CD14-positive monocyte (primary cell): ENCODE measurements around the gene RHBDL1. TPM values are rescaled to one million over a fixed set of nuclear protein-coding genes. Genes with fewer than 3 reads are reported as not detected.

Experiments used
- DNase-seq, 3 donors: peaks; one replicate each; pipeline ENCODE4 v3.0.0-alpha.2; 2011 to 2022
- H2AFZ ChIP-seq: 2 replicates; pipeline ENCODE4 v1.6.0; 2012; ENCODE audit warnings: mild to moderate bottlenecking, low read depth, low read length, inconsistent platforms; ENCODE audit not compliant: insufficient read depth, poor library complexity, severe bottlenecking
- H3K27ac ChIP-seq, 2 donors: 1 replicate in 1 of 2; 2 replicates in 1 of 2; pipeline ENCODE4 v1.5.1; 2012 to 2013; ENCODE audit warnings: low read length in 2 of 2, control low read depth in 1 of 2, inconsistent platforms in 1 of 2, low read depth in 1 of 2, mild to moderate bottlenecking in 1 of 2
- H3K27me3 ChIP-seq, 2 donors: one replicate each; pipeline versions ENCODE4 v1.6.0 to v1.6.1; 2011 to 2013; ENCODE audit warnings: low read length in 2 of 2; ENCODE audit not compliant: control insufficient read depth in 2 of 2, insufficient read depth in 2 of 2
- H3K36me3 ChIP-seq, 2 donors: replicated peaks in 1 of 2; 1 replicate in 1 of 2; 2 replicates in 1 of 2; pipeline versions ENCODE4 v1.5.1 to v1.6.1; 2012 to 2013; ENCODE audit warnings: low read length in 2 of 2, control low read depth in 1 of 2, inconsistent platforms in 1 of 2, mild to moderate bottlenecking in 1 of 2; ENCODE audit not compliant: insufficient read depth in 2 of 2, control insufficient read depth in 1 of 2
- H3K4me1 ChIP-seq, 2 donors: 1 replicate in 1 of 2; 2 replicates in 1 of 2; pipeline versions ENCODE4 v1.5.1 to v1.6.1; 2012 to 2013; ENCODE audit warnings: low read length in 2 of 2, control low read depth in 1 of 2, inconsistent platforms in 1 of 2, mild to moderate bottlenecking in 1 of 2, moderate library complexity in 1 of 2; ENCODE audit not compliant: insufficient read depth in 2 of 2, control insufficient read depth in 1 of 2
- H3K4me2 ChIP-seq: replicated peaks from 2 replicates; pipeline ENCODE3; 2012; ENCODE audit warnings: low read length, moderate library complexity, mild to moderate bottlenecking; ENCODE audit not compliant: poor library complexity, severe bottlenecking; ENCODE audit errors: extremely low read depth
- H3K4me3 ChIP-seq, 3 experiments: fragments of 200-600 bp in 1 of 3; sonication (generic) in 1 of 3; replicated peaks in 1 of 3; 1 replicate in 2 of 3; 2 replicates in 1 of 3; pipeline ENCODE4 v1.5.1; 2011 to 2013; ENCODE audit warnings: low read length in 3 of 3, mild to moderate bottlenecking in 3 of 3, control low read depth in 2 of 3, low read depth in 2 of 3, inconsistent platforms in 1 of 3, moderate library complexity in 1 of 3
- H3K79me2 ChIP-seq: 2 replicates; pipeline ENCODE4 v1.6.0; 2012; ENCODE audit warnings: mild to moderate bottlenecking, control low read depth, inconsistent platforms, low read length, moderate library complexity; ENCODE audit not compliant: insufficient read depth
- H3K9ac ChIP-seq: 2 replicates; pipeline ENCODE4 v1.6.0; 2017; ENCODE audit warnings: low read length, mild to moderate bottlenecking; ENCODE audit not compliant: insufficient read depth, poor library complexity, severe bottlenecking
- H3K9me3 ChIP-seq, 2 donors: replicated peaks in 1 of 2; 1 replicate in 1 of 2; 2 replicates in 1 of 2; pipeline versions ENCODE4 v1.5.1 to v1.6.1; 2012 to 2013; ENCODE audit warnings: low read length in 2 of 2, control low read depth in 1 of 2; ENCODE audit not compliant: control insufficient read depth in 1 of 2, insufficient read depth in 1 of 2
- H4K20me1 ChIP-seq: 2 replicates; pipeline ENCODE4 v1.6.0; 2012; ENCODE audit warnings: mild to moderate bottlenecking, low read length, control low read depth, moderate library complexity; ENCODE audit not compliant: insufficient read depth
- H3K27ac Mint-ChIP-seq, 7 donors: one replicate each; pipeline ENCODE4 v1.8.0; 2020; ENCODE audit warnings: mild to moderate bottlenecking in 7 of 7, mixed read lengths in 7 of 7, moderate library complexity in 6 of 7, inconsistent platforms in 2 of 7
- H3K27me3 Mint-ChIP-seq, 3 donors: one replicate each; pipeline ENCODE4 v1.8.0; 2021 to 2022; ENCODE audit warnings: low read depth in 3 of 3, mild to moderate bottlenecking in 3 of 3, mixed read lengths in 3 of 3, moderate library complexity in 3 of 3, inconsistent platforms in 1 of 3
- H3K36me3 Mint-ChIP-seq, 2 donors: one replicate each; pipeline ENCODE4 v1.8.0; 2020; ENCODE audit warnings: mixed read lengths in 2 of 2, inconsistent platforms in 1 of 2, mild to moderate bottlenecking in 1 of 2
- H3K4me1 Mint-ChIP-seq: one replicate; pipeline ENCODE4 v1.8.0; 2020; ENCODE audit warnings: mild to moderate bottlenecking, mixed read lengths
- H3K4me3 Mint-ChIP-seq, 2 donors: one replicate each; pipeline ENCODE4 v1.8.0; 2020; ENCODE audit warnings: mild to moderate bottlenecking in 2 of 2, mixed read lengths in 2 of 2, moderate library complexity in 1 of 2
- H3K9me3 Mint-ChIP-seq, 7 donors: one replicate each; pipeline ENCODE4 v1.8.0; 2020 to 2022; ENCODE audit warnings: mixed read lengths in 7 of 7, mild to moderate bottlenecking in 6 of 7, moderate library complexity in 6 of 7, inconsistent platforms in 2 of 7
- CTCF ChIP-seq: fragments of 200-600 bp; IDR thresholded peaks from one replicate; pipeline ENCODE4 v1.8.0; 2022; ENCODE audit warnings: antibody characterized with exemption, mild to moderate bottlenecking
- WGBS: methylation state at CpG from one replicate; pipeline ENCODE4 v1.1.5; 2013; ENCODE audit warnings: missing lambda C conversion rate; ENCODE audit not compliant: insufficient coverage; 5-methylcytosine and 5-hydroxymethylcytosine counted together
- intact Hi-C, 2 donors: fragments of 100-400 bp; cut with micrococcal nuclease; formaldehyde crosslinking; loops; one replicate each; pipeline versions ENCODE4 v1.15.0 to v1.15.1; 2023
- polyA plus RNA-seq, 3 donors: library from polyadenylated mRNA; depleted of rRNA in 1 of 3; unstranded in 2 of 3; stranded (reverse) in 1 of 3; fragments of 300-500 nt in 2 of 3; fragments of >200 nt in 1 of 3; fragmentation: Illumina TruSeq in 2 of 3; gene quantifications; 1 replicate in 2 of 3; 2 replicates in 1 of 3; pipeline ENCODE4 v1.2.3, GENCODE V29; 2012 to 2021

Gene RHBDL1
- polyA plus RNA-seq, 3 donors: 1.3 TPM; not detected in 2

- H3K27me3 Mint-ChIP-seq: peaks cover 43 to 75% (median 58%) of the 10 kb centered on the region in 3 donors
- Histone ChIP-seq H2AFZ (no peak overlapping the region), H3K36me3 (no peaks in the 10 kb centered on the region), H3K27ac (no peak overlapping the region), H3K27me3 (peaks cover 11 to 72% of the 10 kb centered on the region in 2 donors), H3K9ac (no peak overlapping the region), H3K4me3 (no peak overlapping the region), H3K4me1 (peaks cover 12 to 22% of the 10 kb centered on the region in 2 donors), H3K4me2 (no peak overlapping the region), H3K79me2 (no peaks in the 10 kb centered on the region), H3K9me3 (peaks cover 4 to 9% of the 10 kb centered on the region in 2 donors), H4K20me1 (no peaks in the 10 kb centered on the region)
- peaks cover 8% of the 10 kb centered on the region for H3K4me1 Mint-ChIP-seq
- peaks cover 0 to 3% of the 10 kb centered on the region in 2 donors for H3K36me3 Mint-ChIP-seq
- H3K27ac Mint-ChIP-seq: no peak overlapping the region
- intact Hi-C loops: no loop called here
- 55% methylated on average over 11 of the region's 11 CpGs for WGBS
- TF ChIP-seq CTCF: no peak
- DNase-seq: no peak
- peak overlapping the region in 1 of 2 donors; percentile 67 for H3K4me3 Mint-ChIP-seq
- peaks cover 0 to 7% (median 0%) of the 10 kb centered on the region in 7 donors for H3K9me3 Mint-ChIP-seq
Observed at GRCh38 chr16:714079-714478, 38.6 kb downstream of the RHBDL1 start.

- WGBS: 4% methylated on average over 106 of the region's 108 CpGs
- H3K9me3 ChIP-seq: peaks cover 4 to 9% of the 10 kb centered on the region in 2 donors
- Mint-ChIP-seq H3K9me3 (peaks cover 0 to 7% (median 0%) of the 10 kb centered on the region in 7 donors), H3K36me3 (peaks cover 0 to 3% of the 10 kb centered on the region in 2 donors), H3K4me1 (peaks cover 9% of the 10 kb centered on the region), H3K4me3 (peak within 1 kb of the TSS; percentile 64 to 83), H3K27ac (no peak within 1 kb of the TSS), H3K27me3 (peaks cover 45 to 75% (median 59%) of the 10 kb centered on the region in 3 donors)
- peaks cover 14 to 24% of the 10 kb centered on the region in 2 donors for H3K4me1 ChIP-seq
- H3K36me3 ChIP-seq: no peaks in the 10 kb centered on the region
- H3K27me3 ChIP-seq: peaks cover 11 to 72% of the 10 kb centered on the region in 2 donors
- no peaks in the 10 kb centered on the region for H4K20me1 ChIP-seq
- no peak for TF ChIP-seq CTCF
- H3K79me2 ChIP-seq: no peaks in the 10 kb centered on the region
- H3K27ac ChIP-seq: no peak within 1 kb of the TSS
- peak within 1 kb of the TSS; percentile 4 for H3K9ac ChIP-seq
- peak within 1 kb of the TSS; percentile 84 for H3K4me2 ChIP-seq
- intact Hi-C loops: no loop called here
- H2AFZ ChIP-seq: peak within 1 kb of the TSS; percentile 74
- H3K4me3 ChIP-seq: peak within 1 kb of the TSS in 1 of 3 experiments; percentile 71
- DNase-seq: peak; percentile 76 to 83 (median 80)
Observed at GRCh38 chr16:714558-715476, 39.3 kb downstream of the RHBDL1 start, which contains the start of gene METRN. Gene METRN, plus strand, starts transcription at chr16:715118. Its CDS starts 172 bp downstream, at chr16:715290.
